NCI-H748 treated with DMSO at 0.1 percent for 48 hours (cell line): ENCODE measurements around the gene UNC13D.
A peak's percentile ranks its signal among the peaks of the same experiment; 100 is the strongest.
"Not testable (repeated sequence)": the region's sequence is repeated elsewhere in the genome, so short reads cannot be mapped to it uniquely, and the experiment has no call there.

Experiments used
- DNase-seq: peaks from one replicate; lab custom pipeline; 2025; lab: John Stamatoyannopoulos, UW

UNC13D gene

GRCh38 chr17:75874323-75875181, 30.3 kb upstream of the UNC13D start:
- no peak for DNase-seq

GRCh38 chr17:75873587-75874322, 29.6 kb upstream of the UNC13D start:
- DNase-seq, result no peak

GRCh38 chr17:75872434-75873351, 28.5 kb upstream of the UNC13D start:
- DNase-seq, result no peak

GRCh38 chr17:75870228-75870627, 26.0 kb upstream of the UNC13D start:
- DNase-seq, result not testable (repeated sequence)

GRCh38 chr17:75869282-75870141, 25.3 kb upstream of the UNC13D start:
- no peak for DNase-seq

GRCh38 chr17:75868730-75869281, 24.6 kb upstream of the UNC13D start:
- DNase-seq, result not testable (repeated sequence)

- not testable (repeated sequence) for DNase-seq
Measured at GRCh38 chr17:75865404-75866188, 21.4 kb upstream of the UNC13D start.

GRCh38 chr17:75864887-75865286, 20.7 kb upstream of the UNC13D start:
- DNase-seq, result not testable (repeated sequence)

- DNase-seq, result no peak
Measured at GRCh38 chr17:75864448-75864871, 20.3 kb upstream of the UNC13D start.

GRCh38 chr17:75861927-75862317, 17.7 kb upstream of the UNC13D start:
- DNase-seq, result no peak

GRCh38 chr17:75859358-75859757, 15.2 kb upstream of the UNC13D start:
- not testable (repeated sequence) for DNase-seq

GRCh38 chr17:75856062-75856756, 12.0 kb upstream of the UNC13D start:
- no peak for DNase-seq

- peak; percentile 97 for DNase-seq
Measured at GRCh38 chr17:75855310-75856061, 11.3 kb upstream of the UNC13D start, which contains the start of gene WBP2. TSS of gene WBP2 (minus strand) at chr17:75855335. CDS start at chr17:75855297, 38 bp downstream.

- DNase-seq, result no peak
Measured at GRCh38 chr17:75854881-75855309, 10.7 kb upstream of the UNC13D start.

- no peak for DNase-seq
Measured at GRCh38 chr17:75854101-75854748, 10.0 kb upstream of the UNC13D start.

GRCh38 chr17:75853433-75853832, 9.2 kb upstream of the UNC13D start:
- DNase-seq, result no peak

GRCh38 chr17:75851693-75851991, 7.4 kb upstream of the UNC13D start:
- DNase-seq, result not testable (repeated sequence)
